Hepatocyte (in vitro differentiated cells): ENCODE measurements around the gene SLC25A33. TPM values are rescaled to one million over a fixed set of nuclear protein-coding genes. Genes with fewer than 3 reads are reported as not detected.
A peak's percentile ranks its signal among the peaks of the same experiment; 100 is the strongest.

Experiments
- DNase-seq: peaks from one replicate; pipeline ENCODE4 v3.0.0-alpha.2; 2016; ENCODE audit warnings: low spot score
- H2AFZ ChIP-seq: fragments of 200-600 bp; sonication (generic); 2 replicates; pipeline ENCODE4 v1.6.0; 2016; ENCODE audit warnings: antibody characterized with exemption, mild to moderate bottlenecking
- H3K27ac ChIP-seq: fragments of 200-600 bp; sonication (generic); 2 replicates; pipeline ENCODE4 v1.5.1; 2016; ENCODE audit warnings: mild to moderate bottlenecking
- H3K27me3 ChIP-seq: fragments of 200-600 bp; sonication (generic); 2 replicates; pipeline ENCODE4 v1.6.1; 2016
- H3K36me3 ChIP-seq: fragments of 200-600 bp; sonication (generic); replicated peaks from 2 replicates; pipeline ENCODE4 v1.5.1; 2016; ENCODE audit warnings: low read depth; ENCODE audit not compliant: insufficient read depth
- H3K4me1 ChIP-seq: fragments of 200-600 bp; sonication (generic); 2 replicates; pipeline ENCODE4 v1.5.1; 2016; ENCODE audit warnings: mild to moderate bottlenecking, moderate library complexity; ENCODE audit not compliant: insufficient read depth
- H3K4me2 ChIP-seq: fragments of 200-600 bp; sonication (generic); 2 replicates; pipeline ENCODE4 v1.6.0; 2016
- H3K4me3 ChIP-seq: fragments of 200-600 bp; sonication (generic); 2 replicates; pipeline ENCODE4 v1.5.1; 2016; ENCODE audit warnings: mild to moderate bottlenecking
- H3K79me2 ChIP-seq: fragments of 200-600 bp; sonication (generic); 2 replicates; pipeline ENCODE4 v1.6.0; 2017; ENCODE audit warnings: mild to moderate bottlenecking
- H3K9me2 ChIP-seq: fragments of 200-600 bp; sonication (generic); replicated peaks from 2 replicates; pipeline ENCODE4 v1.6.0; 2017; ENCODE audit warnings: mild to moderate bottlenecking; ENCODE audit not compliant: insufficient read depth
- H3K9me3 ChIP-seq: fragments of 200-600 bp; sonication (generic); 2 replicates; pipeline ENCODE4 v1.5.1; 2016; ENCODE audit warnings: low read depth, mild to moderate bottlenecking
- H4K20me1 ChIP-seq: fragments of 200-600 bp; sonication (generic); 2 replicates; pipeline ENCODE4 v1.6.0; 2016; ENCODE audit warnings: mild to moderate bottlenecking; ENCODE audit not compliant: insufficient read depth, poor library complexity, severe bottlenecking
- CTCF ChIP-seq: fragments of 200-600 bp; sonication (generic); IDR thresholded peaks from 2 replicates; pipeline ENCODE4 v1.5.1; 2016; ENCODE audit warnings: antibody characterized with exemption, mild to moderate bottlenecking; ENCODE audit not compliant: poor library complexity
- EZH2 ChIP-seq: fragments of 200-600 bp; sonication (generic); IDR thresholded peaks from 2 replicates; pipeline ENCODE4 v1.6.1; 2016; ENCODE audit warnings: antibody characterized with exemption, mild to moderate bottlenecking, borderline replicate concordance
- EZH2phosphoT487 ChIP-seq: fragments of 200-600 bp; sonication (generic); IDR thresholded peaks from one replicate; pipeline ENCODE4 v1.6.1; 2018; ENCODE audit warnings: antibody characterized with exemption, mild to moderate bottlenecking, low read depth, moderate library complexity; ENCODE audit not compliant: unreplicated experiment, severe bottlenecking
- WGBS: methylation state at CpG from one replicate; pipeline ENCODE4 v1.1.6; 2016; ENCODE audit warnings: low lambda C conversion rate; ENCODE audit errors: missing lambda C conversion rate; 5-methylcytosine and 5-hydroxymethylcytosine counted together
- polyA plus RNA-seq: library from polyadenylated mRNA; unstranded; fragments of >200 nt; fragmentation: Nextera tagmentation; extraction: Ambion mirVana; gene quantifications from 2 replicates; pipeline ENCODE4 v1.2.1, GENCODE V29; 2016
- total RNA-seq: library from RNA; depleted of rRNA; stranded (reverse); fragments of >200 nt; gene quantifications from 2 replicates; pipeline ENCODE4 v1.2.3, GENCODE V29; 2014

SLC25A33 gene
- total and polyA plus RNA-seq, 2 experiments from 2014 or later, result 14.4 to 21.7 TPM

GRCh38 chr1:9589719-9590157 is 50.5 kb downstream of the SLC25A33 start:
- Histone ChIP-seq H3K4me3 (peak overlapping the region; percentile 77), H3K9me2 (no peaks in the 10 kb centered on the region), H4K20me1 (peaks cover 26% of the 10 kb centered on the region), H3K27ac (peak overlapping the region; percentile 62), H2AFZ (peak overlapping the region; percentile 60), H3K4me2 (peak overlapping the region; percentile 95), H3K79me2 (peaks cover 54% of the 10 kb centered on the region), H3K27me3 (no peaks in the 10 kb centered on the region), H3K36me3 (no peaks in the 10 kb centered on the region), H3K4me1 (peaks cover 8% of the 10 kb centered on the region), H3K9me3 (no peaks in the 10 kb centered on the region)
- TF ChIP-seq EZH2phosphoT487 (no peak), EZH2 (no peak), CTCF (no peak)
- 14% methylated on average over 6 of the region's 6 CpGs for WGBS
- no peak for DNase-seq

- peaks cover 59% of the 10 kb centered on the region for H3K79me2 ChIP-seq
- H3K4me3 ChIP-seq, result no peak overlapping the region
- peaks cover 8% of the 10 kb centered on the region for H3K4me1 ChIP-seq
- DNase-seq, result no peak
- WGBS, result 71% methylated on average over 7 of the region's 7 CpGs
- H4K20me1 ChIP-seq, result peaks cover 26% of the 10 kb centered on the region
- H3K27ac ChIP-seq, result no peak overlapping the region
- H3K4me2 ChIP-seq, result peak overlapping the region; percentile 95
- no peaks in the 10 kb centered on the region for H3K9me2 ChIP-seq
- H3K9me3 ChIP-seq, result no peaks in the 10 kb centered on the region
- no peak overlapping the region for H2AFZ ChIP-seq
- no peaks in the 10 kb centered on the region for H3K27me3 ChIP-seq
- TF ChIP-seq EZH2phosphoT487 (no peak), CTCF (no peak), EZH2 (no peak)
- H3K36me3 ChIP-seq, result no peaks in the 10 kb centered on the region
Measured at GRCh38 chr1:9590201-9590600, 50.9 kb downstream of the SLC25A33 start.

GRCh38 chr1:9590945-9591668 is 51.8 kb downstream of the SLC25A33 start:
- no peak overlapping the region for H3K27ac ChIP-seq
- H3K27me3 ChIP-seq, result no peaks in the 10 kb centered on the region
- TF ChIP-seq EZH2, result no peak
- TF ChIP-seq CTCF, result no peak
- no peak for TF ChIP-seq EZH2phosphoT487
- no peaks in the 10 kb centered on the region for H3K36me3 ChIP-seq
- H3K9me3 ChIP-seq, result no peaks in the 10 kb centered on the region
- H3K9me2 ChIP-seq, result no peaks in the 10 kb centered on the region
- H3K4me1 ChIP-seq, result peaks cover 8% of the 10 kb centered on the region
- no peak overlapping the region for H3K4me3 ChIP-seq
- no peak overlapping the region for H3K4me2 ChIP-seq
- H3K79me2 ChIP-seq, result peaks cover 59% of the 10 kb centered on the region
- no peak for DNase-seq
- no peak overlapping the region for H2AFZ ChIP-seq
- 90% methylated on average over 18 of the region's 19 CpGs for WGBS
- H4K20me1 ChIP-seq, result peaks cover 26% of the 10 kb centered on the region
